GM12878 (cell line): ENCODE results near the gene LAYN. TPM values are rescaled to one million over a fixed set of nuclear protein-coding genes. Genes with fewer than 3 reads are reported as not detected.

Experiments used
- ATAC-seq: fragments of 200-7000 bp; cut with Tn5 transposase; 3 replicates; pipeline ENCODE4 v1.9.1; 2020; ENCODE audit warnings: mild to moderate bottlenecking, moderate library complexity
- BruUV-seq: library from RNA; stranded (reverse); fragments of 400-500 nt; replicated peaks from 2 replicates; lab custom pipeline; 2021; lab: Mats Ljungman, UMichigan
- CTCF ChIA-PET: fragments of 300-600 bp; sonication (Branson Sonifier 250); formaldehyde crosslinking; extraction: SDS; loops from one replicate; lab custom pipeline; 2021; ENCODE audit warnings: inconsistent platforms; lab: Yijun Ruan, JAX
- POLR2A ChIA-PET: fragments of 350-600 bp; formaldehyde crosslinking; extraction: SDS; loops from one replicate; lab custom pipeline; 2021; ENCODE audit warnings: inconsistent platforms; lab: Charles Lee
- RAD21 ChIA-PET: fragments of 300-600 bp; sonication (Branson Sonifier 250); formaldehyde crosslinking; loops from one replicate; lab custom pipeline; 2023; ENCODE audit warnings: antibody characterized with exemption; ENCODE audit not compliant: unreplicated experiment; lab: Charles Lee
- SMC1A ChIA-PET: fragments of 300-600 bp; sonication (Branson Sonifier 250); formaldehyde crosslinking; loops from one replicate; lab custom pipeline; 2023; ENCODE audit not compliant: unreplicated experiment, uncharacterized antibody; lab: Charles Lee
- DNase-seq: peaks from one replicate; pipeline ENCODE4 v3.0.0-alpha.2; 2011; ENCODE audit warnings: low read depth, low spot score
- FAIRE-seq: peaks from 3 replicates; lab custom pipeline; 2011; peaks lifted over from hg19 to GRCh38; lab: Jason Lieb, UNC
- H2AFZ ChIP-seq: 2 replicates; pipeline ENCODE4 v1.6.0; 2011; ENCODE audit warnings: low read depth, low read length, control low read depth; ENCODE audit not compliant: control insufficient read depth
- H3K27ac ChIP-seq: 2 replicates; pipeline ENCODE4 v1.5.1; 2011; ENCODE audit warnings: control low read depth; ENCODE audit not compliant: control insufficient read depth, insufficient read depth
- H3K27me3 ChIP-seq, 2 experiments: replicated peaks in 1 of 2; 2 replicates each; pipeline versions ENCODE4 v1.6.0 to v1.6.1; 2011; ENCODE audit warnings: low read length in 1 of 2; ENCODE audit not compliant: control insufficient read depth in 2 of 2, insufficient read depth in 2 of 2
- H3K36me3 ChIP-seq, 2 experiments: 2 replicates each; pipeline ENCODE4 v1.5.1; 2011; ENCODE audit warnings: low read length in 1 of 2; ENCODE audit not compliant: control insufficient read depth in 2 of 2, insufficient read depth in 2 of 2
- H3K4me1 ChIP-seq: 2 replicates; pipeline ENCODE4 v1.6.1; 2011; ENCODE audit warnings: mild to moderate bottlenecking, low read length, moderate library complexity, mixed read lengths; ENCODE audit not compliant: control insufficient read depth, insufficient read depth
- H3K4me2 ChIP-seq: 2 replicates; pipeline ENCODE4 v1.6.0; 2011; ENCODE audit warnings: control low read depth; ENCODE audit not compliant: control insufficient read depth, insufficient read depth
- H3K4me3 ChIP-seq: fragments of 200-600 bp; sonication (generic); 2 replicates; pipeline ENCODE4 v1.5.1; 2016
- H3K79me2 ChIP-seq: 2 replicates; pipeline ENCODE4 v1.6.0; 2011; ENCODE audit warnings: low read length; ENCODE audit not compliant: control insufficient read depth, insufficient read depth
- H3K9ac ChIP-seq: 2 replicates; pipeline ENCODE4 v1.8.0; 2011; ENCODE audit warnings: low read length, control low read depth, mixed read lengths; ENCODE audit not compliant: control insufficient read depth, insufficient read depth
- H3K9me3 ChIP-seq: replicated peaks from 3 replicates; pipeline ENCODE4 v1.5.1; 2011; ENCODE audit warnings: mild to moderate bottlenecking, low read length; ENCODE audit not compliant: control insufficient read depth, insufficient read depth
- H4K20me1 ChIP-seq: 2 replicates; pipeline ENCODE4 v1.6.0; 2011; ENCODE audit not compliant: control insufficient read depth, insufficient read depth
- ATF2 ChIP-seq: IDR thresholded peaks from 2 replicates; pipeline ENCODE4 v1.6.1; 2012; ENCODE audit warnings: low read length, inconsistent platforms
- ATF7 ChIP-seq: fragments of 450-650 bp; IDR thresholded peaks from 2 replicates; pipeline ENCODE4 v1.6.1; 2016; ENCODE audit warnings: low read depth, mild to moderate bottlenecking
- CBX5 ChIP-seq: sonication (generic); IDR thresholded peaks from 2 replicates; pipeline ENCODE4 v1.6.1; 2016; ENCODE audit warnings: low read depth, moderate library complexity, mild to moderate bottlenecking, inconsistent platforms
- CREB1 ChIP-seq: IDR thresholded peaks from 2 replicates; pipeline ENCODE4 v1.6.1; 2012; ENCODE audit warnings: low read depth, mild to moderate bottlenecking, inconsistent platforms
- CREM ChIP-seq: IDR thresholded peaks from 2 replicates; pipeline ENCODE4 v1.6.1; 2014; ENCODE audit warnings: antibody characterized with exemption, low read depth
- FOXK2 ChIP-seq: fragments of 450-650 bp; IDR thresholded peaks from 2 replicates; pipeline ENCODE4 v1.6.1; 2017; ENCODE audit warnings: mild to moderate bottlenecking, moderate library complexity
- GABPA ChIP-seq: IDR thresholded peaks from 2 replicates; pipeline ENCODE4 v1.6.1; 2014; ENCODE audit warnings: antibody characterized with exemption, low read depth, mild to moderate bottlenecking, inconsistent platforms
- HDAC2 ChIP-seq: fragments of 200-600 bp; sonication (generic); IDR thresholded peaks from 2 replicates; pipeline ENCODE4 v1.6.1; 2017
- HDAC6 ChIP-seq: fragments of 200-600 bp; sonication (generic); IDR thresholded peaks from one replicate; pipeline ENCODE4 v1.8.0; 2017; ENCODE audit warnings: antibody characterized with exemption; ENCODE audit not compliant: unreplicated experiment
- JUNB ChIP-seq: IDR thresholded peaks from 2 replicates; pipeline ENCODE4 v1.6.1; 2016; ENCODE audit warnings: antibody characterized with exemption, mild to moderate bottlenecking
- KDM1A ChIP-seq: fragments of 200-600 bp; sonication (generic); IDR thresholded peaks from 2 replicates; pipeline ENCODE4 v1.6.1; 2016; ENCODE audit warnings: borderline replicate concordance
- MTA2 ChIP-seq: fragments of 450-650 bp; IDR thresholded peaks from 2 replicates; pipeline ENCODE4 v1.6.1; 2016; ENCODE audit warnings: low read depth, mild to moderate bottlenecking, moderate library complexity
- MTA3 ChIP-seq: IDR thresholded peaks from 2 replicates; pipeline ENCODE4 v1.6.1; 2012; ENCODE audit warnings: low read length, inconsistent platforms, borderline replicate concordance
- NFIC ChIP-seq: IDR thresholded peaks from 2 replicates; pipeline ENCODE4 v1.6.1; 2012; ENCODE audit warnings: low read depth, mild to moderate bottlenecking, inconsistent platforms, low read length, moderate library complexity
- NFYA ChIP-seq: IDR thresholded peaks from 2 replicates; pipeline ENCODE4 v1.6.1; 2011; ENCODE audit warnings: low read depth, mild to moderate bottlenecking, low read length, improper control_type of control experiment, borderline replicate concordance
- NR2C1 ChIP-seq: fragments of 450-650 bp; IDR thresholded peaks from 2 replicates; pipeline ENCODE4 v1.6.1; 2017; ENCODE audit warnings: antibody characterized with exemption, mild to moderate bottlenecking, moderate library complexity
- NR2F1 ChIP-seq: fragments of 450-650 bp; conservative IDR thresholded peaks from 2 replicates; pipeline ENCODE4 v1.6.1; 2017; ENCODE audit warnings: mild to moderate bottlenecking
- POLR2A ChIP-seq: IDR thresholded peaks from 2 replicates; pipeline ENCODE4 v1.6.1; 2011; ENCODE audit warnings: low read depth, mild to moderate bottlenecking, low read length
- POLR2AphosphoS2 ChIP-seq: IDR thresholded peaks from 2 replicates; pipeline ENCODE4 v1.6.1; 2011; ENCODE audit warnings: low read depth, mild to moderate bottlenecking, low read length, improper control_type of control experiment, moderate library complexity
- RCOR1 ChIP-seq: conservative IDR thresholded peaks from 2 replicates; pipeline ENCODE4 v1.6.1; 2012; ENCODE audit warnings: low read depth, low read length, improper control_type of control experiment
- RFX5 ChIP-seq: IDR thresholded peaks from 2 replicates; pipeline ENCODE4 v1.6.1; 2011; ENCODE audit warnings: low read depth, low read length, improper control_type of control experiment
- RUNX3 ChIP-seq: IDR thresholded peaks from 2 replicates; pipeline ENCODE4 v1.6.1; 2012; ENCODE audit warnings: low read length, inconsistent platforms
- SREBF2 ChIP-seq: IDR thresholded peaks from 2 replicates; pipeline ENCODE4 v1.6.1; 2012; ENCODE audit warnings: mild to moderate bottlenecking, low read length
- SUPT20H ChIP-seq: IDR thresholded peaks from 2 replicates; pipeline ENCODE4 v1.6.1; 2011; ENCODE audit warnings: low read depth, mild to moderate bottlenecking, low read length, moderate library complexity, borderline replicate concordance; ENCODE audit not compliant: control insufficient read depth
- ZBED1 ChIP-seq: IDR thresholded peaks from 2 replicates; pipeline ENCODE4 v1.6.1; 2016; ENCODE audit warnings: borderline replicate concordance
- ZNF217 ChIP-seq: fragments of 450-650 bp; IDR thresholded peaks from 2 replicates; pipeline ENCODE4 v1.6.1; 2017; ENCODE audit warnings: antibody characterized with exemption, mild to moderate bottlenecking
- WGBS: methylation state at CpG from one replicate; pipeline ENCODE4 v1.1.6; 2016; ENCODE audit warnings: low lambda C conversion rate; ENCODE audit not compliant: insufficient replicate concordance, insufficient coverage; ENCODE audit errors: missing lambda C conversion rate; 5-methylcytosine and 5-hydroxymethylcytosine counted together
- in situ Hi-C: fragments of 300-500 bp; cut with MboI; formaldehyde crosslinking; loops from 9 replicates; pipeline ENCODE4 v1.14.3; 2018; ENCODE audit warnings: mixed read lengths
- intact Hi-C: fragments of 100-400 bp; cut with micrococcal nuclease; formaldehyde crosslinking; loops from one replicate; pipeline ENCODE4 v1.14.2; 2022; ENCODE audit not compliant: unreplicated experiment
- polyA plus RNA-seq, 11 experiments: library from polyadenylated mRNA; depleted of rRNA in 4 of 11; unstranded in 6 of 11; stranded (reverse) in 5 of 11; fragments of >200 nt; fragmentation: Nextera tagmentation in 4 of 11; fragmentation: Illumina TruSeq in 1 of 11; extraction: Ambion mirVana in 4 of 11; extraction: Trizol in 1 of 11; gene quantifications; 1 replicate in 1 of 11; 2 replicates in 10 of 11; pipeline versions ENCODE4 v1.2.1 to v1.2.3, GENCODE V29; 2011 to 2016; ENCODE audit warnings: inconsistent platforms in 2 of 11, missing spikeins in 2 of 11, low read depth in 1 of 11
- total RNA-seq, 4 experiments: library from RNA; depleted of rRNA in 3 of 4; stranded (reverse); fragments of >200 nt in 3 of 4; fragmentation: Illumina TruSeq in 1 of 4; extraction: Trizol in 1 of 4; gene quantifications; 2 replicates each; pipeline versions ENCODE4 v1.2.1 to v1.2.3, GENCODE V29; 2013 to 2021

Gene LAYN
- total and polyA plus RNA-seq, 10 of the 15 experiments (the other 5 are each of a cell fraction or from before 2014, with no cell fraction given) = 0.06 to 0.14 (median 0.10) TPM; not detected in 7

DNA sequence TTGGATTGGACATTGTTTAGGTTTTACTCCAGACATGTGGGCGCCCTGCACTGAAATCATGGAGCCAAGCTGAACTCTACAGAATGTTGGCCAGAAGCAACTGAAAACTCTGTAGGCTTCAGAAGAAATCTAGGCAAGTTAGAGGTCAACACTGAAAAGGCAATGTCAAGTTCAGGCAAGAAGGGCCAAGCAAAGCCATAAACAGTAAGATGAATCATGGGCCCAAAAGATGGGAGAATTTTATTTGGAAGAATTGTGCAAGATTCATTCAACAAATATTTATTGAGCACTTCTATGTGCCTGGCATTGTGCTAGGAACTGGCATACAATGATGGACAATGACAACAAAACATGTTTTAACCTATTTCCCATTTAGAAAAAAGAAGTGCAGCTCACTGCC, 15.1 kb upstream of the LAYN start:
- intact Hi-C loops = no loop called here

DNA sequence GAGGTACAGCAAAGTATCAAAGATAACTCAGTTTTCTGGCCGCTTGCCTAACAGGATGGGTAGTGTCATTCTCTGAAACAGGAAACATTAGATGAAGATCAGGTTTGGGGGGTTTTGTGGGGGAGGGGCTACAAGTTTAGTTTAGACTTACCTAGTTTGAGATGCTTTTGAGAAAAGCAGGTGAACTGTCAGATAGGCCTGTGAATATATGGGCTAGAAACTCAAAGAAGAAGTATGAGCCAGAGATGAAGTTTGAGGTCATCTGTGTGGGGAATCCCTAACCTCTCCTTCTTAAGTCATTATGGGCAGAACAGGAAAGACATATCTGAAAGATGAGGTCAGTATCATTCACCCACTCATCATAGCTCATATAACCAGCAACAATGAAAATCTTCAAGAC, 14.0 kb upstream of the LAYN start:
- no peaks in the 10 kb centered on the region for H3K36me3 ChIP-seq
- intact Hi-C loops = no loop called here
- in situ Hi-C loops = no loop called here
- no peaks in the 10 kb centered on the region for H3K4me1 ChIP-seq
- POLR2A ChIA-PET = no interaction called here
- no peaks in the 10 kb centered on the region for H3K79me2 ChIP-seq
- FAIRE-seq (no peak), ATAC-seq (peak; percentile 87), DNase-seq (no peak)
- no peak overlapping the region for H3K9ac ChIP-seq
- H3K9me3 ChIP-seq = no peaks in the 10 kb centered on the region
- SMC1A ChIA-PET = interaction anchor here (0.9 kb wide), 1 partner anchor 9 kb away, joined by 3 read pairs; no protein-coding TSS in a partner anchor
- H3K4me3 ChIP-seq = no peak overlapping the region; the same call in 1 of the 2 replicates
- CTCF ChIA-PET = no interaction called here
- H3K27ac ChIP-seq = no peak overlapping the region
- BruUV-seq = no TSS peak
- no peaks in the 10 kb centered on the region for H3K27me3 ChIP-seq
- RAD21 ChIA-PET = no interaction called here
- TF ChIP-seq POLR2A (no peak), ZNF217 (no peak), CREB1 (peak; percentile 95), JUNB (peak; percentile 39; the same call in 1 of the 2 replicates), MTA2 (no peak), RCOR1 (no peak), NFYA (no peak), FOXK2 (no peak), RUNX3 (peak; percentile 66), NR2F1 (no peak), ATF2 (peak; percentile 46), GABPA (peak; percentile 66; the same call in 1 of the 2 replicates), CREM (peak; percentile 90), ATF7 (peak; percentile 68), KDM1A (no peak), NFIC (peak; percentile 77; the same call in 1 of the 2 replicates)
- H3K4me2 ChIP-seq = no peak overlapping the region
- H4K20me1 ChIP-seq = no peaks in the 10 kb centered on the region
- no peak overlapping the region for H2AFZ ChIP-seq
- 74% methylated on average over 1 of the region's 1 CpG for WGBS

More for the DNA sequence above, 15.1 kb upstream of the LAYN start:
- CTCF ChIA-PET = no interaction called here
- H3K27me3 ChIP-seq = no peaks in the 10 kb centered on the region
- no peaks in the 10 kb centered on the region for H3K9me3 ChIP-seq
- no peak for FAIRE-seq
- H3K4me1 ChIP-seq = no peaks in the 10 kb centered on the region
- no peaks in the 10 kb centered on the region for H4K20me1 ChIP-seq
- ATAC-seq = no peak
- POLR2A ChIA-PET = no interaction called here
- WGBS = 71% methylated on average over 1 of the region's 1 CpG
- H3K27ac ChIP-seq = no peak overlapping the region
- BruUV-seq = no TSS peak
- no peak overlapping the region for H3K9ac ChIP-seq
- in situ Hi-C loops = no loop called here
- no peak overlapping the region for H2AFZ ChIP-seq
- RAD21 ChIA-PET = no interaction called here
- no peaks in the 10 kb centered on the region for H3K79me2 ChIP-seq
- no peaks in the 10 kb centered on the region for H3K36me3 ChIP-seq
- SMC1A ChIA-PET = no interaction called here
- no peak overlapping the region for H3K4me3 ChIP-seq
- TF ChIP-seq HDAC2 (no peak), NR2C1 (no peak), ZBED1 (no peak), RFX5 (no peak), CBX5 (no peak), SUPT20H (no peak), HDAC6 (no peak), POLR2A (no peak), RCOR1 (no peak), SREBF2 (no peak), POLR2AphosphoS2 (no peak), ZNF217 (no peak), MTA3 (no peak)
- DNase-seq = no peak
- H3K4me2 ChIP-seq = no peak overlapping the region
